ENCODE results near the gene UBD. TPM values are rescaled to one million over a fixed set of nuclear protein-coding genes. Genes with fewer than 3 reads are reported as not detected.

The UBD gene
- total RNA-seq, 1 donor from 2014 or later = not detected

GRCh38 chr6:29524044-29524443 is 35.5 kb downstream of the UBD start:
- Mint-ChIP-seq H3K9me3 (no peaks in the 10 kb centered on the region), H3K27me3 (peaks cover 25% of the 10 kb centered on the region), H3K4me3 (no peak overlapping the region), H3K27ac (no peak overlapping the region), H3K36me3 (ENCODE audit: low read depth) (no peaks in the 10 kb centered on the region), H3K4me1 (no peaks in the 10 kb centered on the region)
- intact Hi-C loops (cut with micrococcal nuclease) = no loop called here
- TF ChIP-seq, protein P1, sequence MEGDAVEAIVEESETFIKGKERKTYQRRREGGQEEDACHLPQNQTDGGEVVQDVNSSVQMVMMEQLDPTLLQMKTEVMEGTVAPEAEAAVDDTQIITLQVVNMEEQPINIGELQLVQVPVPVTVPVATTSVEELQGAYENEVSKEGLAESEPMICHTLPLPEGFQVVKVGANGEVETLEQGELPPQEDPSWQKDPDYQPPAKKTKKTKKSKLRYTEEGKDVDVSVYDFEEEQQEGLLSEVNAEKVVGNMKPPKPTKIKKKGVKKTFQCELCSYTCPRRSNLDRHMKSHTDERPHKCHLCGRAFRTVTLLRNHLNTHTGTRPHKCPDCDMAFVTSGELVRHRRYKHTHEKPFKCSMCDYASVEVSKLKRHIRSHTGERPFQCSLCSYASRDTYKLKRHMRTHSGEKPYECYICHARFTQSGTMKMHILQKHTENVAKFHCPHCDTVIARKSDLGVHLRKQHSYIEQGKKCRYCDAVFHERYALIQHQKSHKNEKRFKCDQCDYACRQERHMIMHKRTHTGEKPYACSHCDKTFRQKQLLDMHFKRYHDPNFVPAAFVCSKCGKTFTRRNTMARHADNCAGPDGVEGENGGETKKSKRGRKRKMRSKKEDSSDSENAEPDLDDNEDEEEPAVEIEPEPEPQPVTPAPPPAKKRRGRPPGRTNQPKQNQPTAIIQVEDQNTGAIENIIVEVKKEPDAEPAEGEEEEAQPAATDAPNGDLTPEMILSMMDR (IDR thresholded peaks at IDR 0.05) = no peak
- ChIA-PET POLR2A (no interaction called here), CTCF (no interaction called here)
- ATAC-seq (ENCODE audit: low read depth) (no peak), DNase-seq (no peak)

DNA sequence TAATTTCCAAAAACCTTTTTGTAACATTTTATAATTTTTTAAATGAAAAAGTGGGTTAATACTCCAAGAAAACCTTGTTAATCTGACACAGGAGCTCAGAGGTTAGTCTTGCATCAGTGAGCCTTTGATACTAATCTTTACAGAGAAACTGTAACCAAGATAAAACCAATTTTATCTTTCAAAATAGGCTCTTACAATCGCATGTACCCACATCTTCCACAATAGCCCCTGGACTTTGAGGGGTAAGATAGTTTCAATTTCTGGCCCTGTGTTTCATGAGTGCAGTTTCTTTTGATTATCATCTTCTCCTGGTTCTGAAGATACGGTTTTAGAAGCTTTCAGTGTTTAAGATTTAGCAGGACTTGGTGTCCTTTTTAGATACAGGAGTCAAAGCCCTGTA is 37.3 kb downstream of the UBD start:
- H3K36me3 Mint-ChIP-seq (ENCODE audit: low read depth) = no peaks in the 10 kb centered on the region
- intact Hi-C loops (cut with micrococcal nuclease) = no loop called here
- ATAC-seq (ENCODE audit: low read depth) (no peak), DNase-seq (no peak)
- ChIA-PET CTCF (no interaction called here), POLR2A (no interaction called here)
- TF ChIP-seq, protein P1 (IDR thresholded peaks at IDR 0.05) = no peak
- no peak overlapping the region for H3K27ac Mint-ChIP-seq
- H3K4me3 Mint-ChIP-seq = no peak overlapping the region
- peaks cover 20% of the 10 kb centered on the region for H3K27me3 Mint-ChIP-seq
- no peaks in the 10 kb centered on the region for H3K4me1 Mint-ChIP-seq
- H3K9me3 Mint-ChIP-seq = no peaks in the 10 kb centered on the region

- no peak overlapping the region for H3K4me3 Mint-ChIP-seq
- ATAC-seq (ENCODE audit: low read depth) = no peak
- no peaks in the 10 kb centered on the region for H3K4me1 Mint-ChIP-seq
- TF ChIP-seq, protein P1 (IDR thresholded peaks at IDR 0.05) = no peak
- H3K9me3 Mint-ChIP-seq = no peaks in the 10 kb centered on the region
- H3K36me3 Mint-ChIP-seq (ENCODE audit: low read depth) = no peaks in the 10 kb centered on the region
- ChIA-PET CTCF (no interaction called here), POLR2A (no interaction called here)
- DNase-seq = no peak
- H3K27me3 Mint-ChIP-seq = peaks cover 27% of the 10 kb centered on the region
- no peak overlapping the region for H3K27ac Mint-ChIP-seq
- intact Hi-C loops (cut with micrococcal nuclease) = no loop called here
Observed at GRCh38 chr6:29521006-29521680, 38.4 kb downstream of the UBD start.

DNA sequence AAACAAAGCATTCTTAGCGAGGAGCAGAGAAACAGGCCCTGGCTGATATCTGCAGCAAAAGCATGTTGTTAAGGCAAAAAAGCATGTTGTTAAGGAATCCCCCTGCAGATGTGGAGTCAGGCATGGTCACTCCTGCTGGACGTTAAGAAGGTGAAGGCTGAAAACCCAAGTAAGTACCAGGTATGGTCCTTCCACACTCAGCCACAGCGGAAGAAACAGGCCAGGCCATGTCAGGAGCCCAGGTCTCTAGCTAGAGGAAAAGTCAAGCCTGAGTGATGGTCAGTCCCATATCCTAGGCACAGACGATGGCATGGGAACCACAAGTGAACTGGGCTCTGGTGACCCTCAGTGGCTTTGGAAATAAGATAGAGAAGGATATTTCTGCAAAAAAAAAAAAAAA is 39.3 kb downstream of the UBD start:
- ATAC-seq (ENCODE audit: low read depth) (no peak), DNase-seq (no peak)
- Mint-ChIP-seq H3K4me1 (no peaks in the 10 kb centered on the region), H3K27me3 (peaks cover 28% of the 10 kb centered on the region), H3K9me3 (no peaks in the 10 kb centered on the region), H3K36me3 (ENCODE audit: low read depth) (no peaks in the 10 kb centered on the region), H3K27ac (no peak overlapping the region), H3K4me3 (no peak overlapping the region)
- ChIA-PET POLR2A (no interaction called here), CTCF (no interaction called here)
- intact Hi-C loops (cut with micrococcal nuclease) = no loop called here
- TF ChIP-seq, protein P1 (IDR thresholded peaks at IDR 0.05) = no peak

- Mint-ChIP-seq H3K4me1 (no peaks in the 10 kb centered on the region), H3K27me3 (peaks cover 26% of the 10 kb centered on the region), H3K36me3 (ENCODE audit: low read depth) (no peaks in the 10 kb centered on the region), H3K27ac (no peak overlapping the region), H3K9me3 (no peaks in the 10 kb centered on the region), H3K4me3 (no peak overlapping the region)
- TF ChIP-seq, protein P1 (IDR thresholded peaks at IDR 0.05) = no peak
- DNase-seq = no peak
- ChIA-PET POLR2A (no interaction called here), CTCF (no interaction called here)
- ATAC-seq (ENCODE audit: low read depth) = no peak
- intact Hi-C loops (cut with micrococcal nuclease) = no loop called here
Observed at GRCh38 chr6:29519291-29520010, 40.1 kb downstream of the UBD start.

All from activated B cell treated with CpG ODN at 0.5 μM for 24 hours (primary cell).